ENCODE measurements around the gene KLHDC8A. TPM values are rescaled to one million over a fixed set of nuclear protein-coding genes. Genes with fewer than 3 reads are reported as not detected.
"Not testable (repeated sequence)": the region's sequence is repeated elsewhere in the genome, so short reads cannot be mapped to it uniquely, and the experiment has no call there.

KLHDC8A gene
- total RNA-seq, 1 donor from 2014 or later, result 0.24 TPM

DNA sequence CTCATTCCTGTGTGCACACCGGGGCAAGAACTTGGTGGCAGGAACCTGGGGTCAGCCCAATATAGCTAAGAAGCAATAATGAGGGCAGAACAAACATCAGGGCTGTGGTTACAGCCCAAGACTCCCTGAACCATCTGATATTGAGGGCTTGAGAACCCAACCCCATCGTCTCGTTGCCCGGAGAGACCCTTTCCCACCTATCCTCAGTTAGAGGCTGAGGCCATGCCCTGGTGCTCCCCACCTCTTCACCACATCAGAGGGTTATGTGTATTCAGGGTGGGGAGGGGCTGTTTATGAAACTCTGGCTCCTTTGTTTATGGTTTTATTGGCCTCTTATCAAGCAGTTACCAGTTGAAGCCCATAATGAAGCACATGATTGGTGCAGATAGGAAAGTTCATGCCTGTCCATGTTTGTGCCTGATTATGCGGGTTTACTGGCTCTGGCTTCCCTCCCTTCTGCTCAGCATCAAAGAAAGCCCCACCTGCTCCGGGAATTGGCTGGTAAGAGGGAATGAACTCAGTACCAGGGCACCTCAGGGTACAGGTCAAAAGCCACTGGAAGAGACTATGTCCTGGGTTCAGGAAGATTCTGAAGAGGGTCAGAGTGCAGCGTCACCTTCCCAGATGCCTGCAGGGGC, 49.7 kb downstream of the KLHDC8A start:
- intact Hi-C loops (cut with DNase I), result no loop called here

DNA sequence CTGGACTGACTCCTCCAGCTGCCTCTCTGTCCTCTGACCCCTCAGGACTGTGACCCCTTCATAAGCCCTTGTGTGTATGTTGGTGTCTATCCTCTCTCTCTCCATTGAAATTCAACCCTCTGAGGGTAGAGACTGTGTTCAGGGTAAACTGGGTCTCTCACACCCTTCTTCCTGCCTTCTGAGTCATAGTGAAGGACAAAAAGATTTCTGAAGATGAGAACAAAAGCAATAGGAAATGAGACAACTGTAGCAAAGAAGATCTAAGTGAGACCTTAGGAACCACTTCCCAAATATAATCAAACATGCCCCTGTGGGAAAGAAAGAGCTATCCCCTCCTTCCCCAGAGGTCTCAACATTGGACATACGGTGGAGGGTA, 52.0 kb downstream of the KLHDC8A start:
- no peak for DNase-seq
- no peak for ATAC-seq (ENCODE audit: poor library complexity)
- intact Hi-C loops (cut with DNase I), result no loop called here

More for the DNA sequence above, 49.7 kb downstream of the KLHDC8A start:
- DNase-seq, result no peak
- ATAC-seq (ENCODE audit: poor library complexity), result peak; percentile 40

DNA sequence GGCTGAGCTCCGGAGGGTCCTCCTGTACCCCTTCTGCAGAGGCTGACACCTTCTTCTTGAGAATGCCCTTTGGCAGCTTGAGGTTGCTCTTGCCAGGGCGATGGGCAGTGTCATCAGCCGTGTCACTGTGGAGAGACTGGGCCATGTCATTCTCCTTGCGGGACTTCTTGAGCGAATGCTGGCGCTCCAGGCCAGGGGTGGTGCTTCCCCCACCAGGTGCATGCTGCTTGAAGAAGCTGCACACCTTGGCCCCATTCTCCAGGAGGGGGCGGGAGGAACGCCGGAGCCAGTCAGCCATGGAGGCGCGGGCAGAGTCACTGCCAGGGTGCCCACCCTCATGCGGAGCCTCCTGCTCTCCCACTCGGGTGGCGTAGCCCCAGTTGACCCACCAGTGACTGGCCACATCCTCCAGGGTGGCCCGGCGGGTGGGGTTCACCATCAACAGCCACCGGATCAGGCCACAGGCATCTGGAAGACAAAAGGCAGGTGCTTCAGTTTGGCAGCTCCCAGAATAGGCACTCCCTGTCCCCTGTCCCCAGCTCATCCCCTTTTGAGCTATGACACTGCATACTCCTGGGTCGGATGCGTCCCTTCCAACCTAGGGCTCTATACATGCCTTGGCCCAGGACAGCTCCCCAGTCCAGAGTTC, 52.6 kb downstream of the KLHDC8A start:
- intact Hi-C loops (cut with DNase I), result no loop called here
- ATAC-seq (ENCODE audit: poor library complexity) (no peak), DNase-seq (no peak)

DNA sequence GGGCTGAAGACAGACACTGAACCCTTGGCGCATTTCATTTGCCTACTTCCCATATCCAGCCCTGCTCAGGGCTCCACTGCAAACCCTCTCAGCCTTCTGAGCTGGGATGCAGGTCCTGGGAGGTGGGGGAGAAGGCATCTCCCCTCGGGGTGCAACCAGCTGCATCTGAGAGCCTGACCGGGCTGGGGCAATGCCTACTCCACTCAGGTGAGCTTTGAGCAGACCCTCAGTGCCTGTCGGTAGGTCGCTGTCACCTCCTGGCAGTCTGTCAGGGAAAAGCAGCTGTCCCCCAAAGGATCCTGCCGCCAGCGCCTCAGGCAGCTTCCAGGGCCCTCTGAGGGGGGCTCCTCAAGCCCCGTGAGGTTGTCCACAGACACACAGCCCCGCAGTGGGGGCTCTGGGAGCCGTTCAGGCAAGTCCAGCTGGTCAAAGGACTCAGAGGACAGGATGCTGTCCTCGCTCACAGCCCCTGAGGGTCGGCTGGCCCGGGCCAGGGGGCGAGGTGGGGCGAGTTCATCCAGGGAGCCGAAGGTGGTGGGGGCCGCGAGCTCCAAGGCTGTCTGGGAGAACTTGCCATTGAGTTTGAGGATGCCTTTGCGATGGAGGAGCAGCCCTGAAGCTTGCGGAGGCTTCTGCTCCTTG, 53.4 kb downstream of the KLHDC8A start:
- no peak for ATAC-seq (ENCODE audit: poor library complexity)
- intact Hi-C loops (cut with DNase I), result no loop called here
- DNase-seq, result no peak

DNA sequence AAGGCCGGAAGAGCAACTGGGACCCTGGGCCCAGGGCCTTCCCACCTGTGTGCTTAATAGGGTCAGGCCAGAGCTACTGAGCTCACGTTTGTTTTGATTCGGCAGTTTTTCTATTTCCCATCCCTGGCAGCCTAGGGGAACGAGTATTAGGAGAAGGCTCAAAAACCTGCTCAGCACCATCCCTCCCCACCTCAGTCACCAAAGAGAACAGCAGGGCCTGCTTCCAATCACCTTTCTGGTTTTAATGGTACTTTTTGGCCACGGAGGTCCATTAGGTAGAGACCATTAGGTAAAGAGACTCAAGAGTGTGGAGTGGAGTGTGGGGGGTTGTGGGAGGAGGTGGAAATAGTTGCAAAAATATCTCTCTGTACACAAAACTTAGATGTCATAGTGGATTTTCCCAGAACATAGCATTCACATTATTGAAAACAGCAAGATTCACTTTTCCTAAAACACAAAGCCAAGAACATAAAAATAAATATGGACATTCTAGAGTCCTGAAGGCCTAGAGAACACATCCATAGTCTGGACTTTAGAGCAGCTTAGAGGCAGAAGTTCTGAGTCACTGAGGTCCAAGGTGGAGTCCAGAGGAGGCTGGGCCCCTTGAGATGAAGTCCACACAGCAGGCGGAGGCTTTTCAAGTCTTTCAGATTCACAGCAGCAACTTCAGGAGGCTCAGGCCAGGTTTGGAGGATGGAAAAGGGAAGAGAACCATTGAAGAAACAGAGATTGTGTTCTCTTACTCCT, 54.7 kb downstream of the KLHDC8A start:
- ATAC-seq (ENCODE audit: poor library complexity) (no peak), DNase-seq (no peak)
- intact Hi-C loops (cut with DNase I), result no loop called here

DNA sequence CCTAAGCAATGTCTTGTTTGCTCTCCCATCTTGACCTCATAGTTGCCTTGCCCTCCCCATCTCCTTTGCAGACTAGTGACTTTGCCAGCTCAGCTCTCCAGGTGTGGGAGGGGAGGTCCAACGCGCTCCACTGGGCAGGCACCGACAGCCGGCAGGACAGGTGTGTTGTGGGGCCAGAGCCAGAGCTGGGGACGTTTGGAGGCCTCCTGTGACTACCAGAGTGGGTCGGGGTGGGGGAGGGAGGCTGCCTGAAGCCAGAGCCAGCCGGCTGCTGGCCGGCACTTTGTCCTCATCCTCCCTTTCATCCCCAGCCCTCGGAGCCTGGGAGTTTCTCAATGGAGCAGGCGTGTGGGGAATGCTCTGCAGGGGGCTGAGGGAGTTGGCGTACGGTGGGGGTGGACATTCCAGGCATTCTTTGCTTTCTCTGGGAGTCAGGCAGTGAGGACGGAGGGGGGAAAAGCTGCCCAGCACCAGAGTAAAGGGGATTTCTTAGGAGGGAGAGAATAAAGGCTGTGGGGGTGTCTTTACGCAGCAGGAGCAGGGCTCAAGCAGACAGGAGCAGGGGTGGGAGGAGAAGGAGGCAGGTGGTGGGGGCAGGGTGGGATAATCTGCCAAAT, 55.4 kb downstream of the KLHDC8A start:
- peak; percentile 36 for ATAC-seq (ENCODE audit: poor library complexity)
- intact Hi-C loops (cut with DNase I), result no loop called here
- DNase-seq, result no peak

DNA sequence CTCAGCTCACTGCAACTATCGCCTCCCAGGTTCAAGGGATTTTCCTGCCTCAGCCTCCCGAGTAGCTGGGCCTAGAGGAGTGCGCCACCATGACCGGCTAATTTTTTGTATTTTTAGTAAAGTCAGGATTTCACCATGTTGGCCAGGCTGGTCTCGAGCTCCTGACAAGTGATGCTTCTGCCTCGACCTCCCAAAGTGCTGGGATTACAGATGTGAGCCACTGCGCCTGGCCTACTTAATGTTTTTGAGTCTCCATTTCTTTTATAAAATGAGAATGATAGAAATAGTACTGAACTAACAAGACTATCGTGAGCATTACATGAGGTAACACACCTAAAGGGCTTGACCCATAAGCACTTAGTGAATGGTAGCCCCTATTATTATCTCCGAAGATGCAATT, 56.6 kb downstream of the KLHDC8A start:
- DNase-seq (no peak), ATAC-seq (ENCODE audit: poor library complexity) (no peak)
- intact Hi-C loops (cut with DNase I), result no loop called here

DNA sequence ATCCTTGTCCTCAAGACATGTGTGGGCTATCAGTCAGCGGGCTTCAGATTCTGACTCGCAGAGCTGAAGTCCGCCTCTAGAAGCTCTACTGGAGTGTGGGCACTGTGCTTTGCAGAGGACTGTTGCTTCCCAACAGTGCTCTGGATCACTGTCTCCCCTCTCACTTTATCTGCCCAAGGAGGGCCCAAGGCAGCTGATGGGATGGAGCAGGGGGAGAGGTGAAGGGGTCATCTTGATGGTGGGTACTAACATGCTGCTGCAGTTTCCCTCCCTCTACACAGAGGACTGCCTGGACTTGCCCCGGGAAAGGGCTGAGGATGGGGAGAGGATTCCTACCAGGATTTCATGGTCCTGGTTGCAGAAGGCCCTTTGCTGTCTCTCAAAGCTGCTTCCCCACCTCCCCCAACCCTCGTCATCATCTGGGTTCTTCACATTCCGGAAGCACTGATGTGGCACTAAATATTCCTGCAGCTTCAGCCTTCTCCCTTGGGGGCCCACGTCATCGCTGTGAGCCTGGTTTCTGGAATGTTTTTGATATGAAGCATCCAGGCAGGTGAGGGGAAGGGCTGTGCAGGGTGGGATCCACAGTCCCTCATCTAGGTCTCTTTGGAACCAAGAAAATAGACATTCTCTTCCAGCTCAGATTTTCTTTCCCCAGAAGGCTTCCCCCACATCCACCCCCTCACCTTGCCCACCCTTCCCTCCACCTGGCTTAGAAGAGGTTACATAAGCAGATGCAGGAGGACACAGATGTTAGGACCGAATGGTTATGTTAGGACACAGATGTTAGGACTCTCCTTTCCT, 58.3 kb downstream of the KLHDC8A start:
- intact Hi-C loops (cut with DNase I), result no loop called here
- ATAC-seq (ENCODE audit: poor library complexity) (no peak), DNase-seq (no peak)

DNA sequence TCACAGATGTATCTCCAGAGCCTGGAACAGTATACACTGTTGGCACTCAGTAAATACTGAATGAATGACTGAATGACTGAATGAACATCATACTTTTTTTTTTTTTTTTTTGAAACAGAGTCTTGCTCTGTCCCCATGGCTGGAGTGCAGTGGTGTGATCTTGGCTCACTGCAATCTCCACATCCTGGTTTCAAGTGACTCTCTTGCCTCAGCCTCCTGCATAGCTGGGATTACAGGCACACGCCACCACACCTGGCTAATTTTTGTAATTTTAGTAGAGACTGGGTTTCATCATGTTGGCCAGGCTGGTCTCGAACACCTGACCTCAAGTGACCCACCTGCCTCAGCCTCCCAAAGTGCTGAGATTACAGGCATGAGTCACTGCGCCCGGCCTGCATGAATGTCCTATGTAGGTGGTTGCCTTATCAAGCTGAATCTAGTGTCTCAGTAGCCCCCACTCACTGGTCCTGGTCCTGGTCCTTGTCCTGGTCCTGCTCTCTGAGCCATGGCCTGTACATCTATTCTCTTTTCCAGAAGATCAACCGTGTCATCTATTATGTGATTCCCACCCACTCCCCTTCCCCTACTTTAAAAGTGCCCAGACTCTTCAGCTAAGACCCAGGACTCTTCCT, 59.1 kb downstream of the KLHDC8A start:
- DNase-seq; ATAC-seq (ENCODE audit: poor library complexity); intact Hi-C loops (cut with DNase I): not testable (repeated sequence)

DNA sequence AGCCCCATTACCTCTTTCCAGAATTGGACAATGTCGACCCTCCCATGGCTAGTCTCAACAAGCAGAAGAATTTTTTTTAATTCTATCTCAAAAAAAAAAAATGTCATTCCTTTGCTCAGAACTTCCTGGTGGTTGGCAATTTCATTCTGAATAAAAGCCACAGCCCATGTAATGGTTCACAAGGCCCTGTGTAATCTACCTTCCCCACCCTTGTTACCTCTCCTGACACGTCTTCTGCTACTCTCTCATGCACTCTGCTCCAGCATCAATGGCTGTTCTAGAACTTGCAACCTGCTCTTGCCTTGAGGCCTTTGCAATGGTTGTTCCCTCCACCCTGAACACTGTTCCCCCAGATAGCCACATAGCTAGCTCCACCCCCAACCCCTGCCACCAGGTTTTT, 60.6 kb downstream of the KLHDC8A start:
- intact Hi-C loops (cut with DNase I), result no loop called here
- ATAC-seq (ENCODE audit: poor library complexity) (no peak), DNase-seq (no peak)

DNA sequence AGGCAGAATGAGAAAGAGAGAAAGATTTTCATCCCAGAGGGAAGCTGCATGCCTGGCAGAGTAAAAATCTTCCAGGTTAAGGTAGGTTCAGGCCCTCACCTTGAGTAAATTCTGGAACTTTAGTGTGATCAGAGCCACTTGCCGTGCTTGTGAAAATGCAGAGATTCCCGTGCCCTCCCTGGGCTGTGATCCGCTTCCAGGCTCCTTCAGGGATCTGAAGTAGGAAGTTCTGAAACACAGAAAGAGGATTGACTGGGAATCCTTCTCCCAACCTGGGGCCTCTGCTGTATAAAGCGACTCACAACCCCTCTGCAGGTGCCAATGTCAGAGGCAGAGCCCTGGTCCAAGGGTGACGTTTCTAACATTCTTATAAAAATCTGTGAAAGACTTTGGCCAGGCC, 61.8 kb downstream of the KLHDC8A start:
- ATAC-seq (ENCODE audit: poor library complexity), result no peak
- intact Hi-C loops (cut with DNase I), result no loop called here

DNA sequence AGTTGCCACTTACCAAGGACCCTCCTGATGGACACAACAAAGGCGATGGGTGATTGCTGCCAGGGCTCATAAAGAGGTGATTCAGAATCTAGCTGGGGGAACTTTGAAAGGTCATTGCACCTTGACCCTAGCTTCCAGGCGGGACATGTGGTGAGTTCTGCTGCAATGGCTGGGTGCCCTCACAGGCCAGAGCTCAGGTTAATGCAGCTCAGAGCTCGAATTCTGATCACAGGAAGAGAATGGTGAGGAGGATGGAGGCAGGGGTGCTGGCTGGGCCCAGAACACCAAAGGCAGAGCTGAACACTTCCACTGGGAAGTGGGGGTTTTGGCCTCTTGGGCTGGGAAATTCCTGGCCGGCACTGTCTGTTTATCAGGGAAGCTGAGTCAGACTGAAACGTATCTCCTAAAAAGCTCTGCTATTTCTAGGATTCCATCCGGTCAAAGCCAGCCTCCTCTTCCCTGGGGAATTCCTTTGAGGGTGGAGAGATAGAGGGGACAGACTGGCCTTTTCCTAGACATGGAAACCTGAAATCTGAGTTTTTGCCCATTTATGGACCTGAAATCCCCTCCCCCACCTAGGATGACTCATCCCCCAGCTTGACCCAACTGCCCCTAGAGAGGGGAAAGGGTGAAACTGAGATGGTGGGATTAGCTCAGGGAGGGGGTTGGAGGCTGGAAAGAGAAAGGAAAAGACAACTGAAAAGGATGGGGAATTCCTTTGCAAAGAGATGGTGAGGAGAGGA, 62.4 kb downstream of the KLHDC8A start:
- intact Hi-C loops (cut with DNase I), result no loop called here
- DNase-seq (no peak), ATAC-seq (ENCODE audit: poor library complexity) (peak; percentile 49)

More for the DNA sequence above, 61.8 kb downstream of the KLHDC8A start:
- no peak for DNase-seq

DNA sequence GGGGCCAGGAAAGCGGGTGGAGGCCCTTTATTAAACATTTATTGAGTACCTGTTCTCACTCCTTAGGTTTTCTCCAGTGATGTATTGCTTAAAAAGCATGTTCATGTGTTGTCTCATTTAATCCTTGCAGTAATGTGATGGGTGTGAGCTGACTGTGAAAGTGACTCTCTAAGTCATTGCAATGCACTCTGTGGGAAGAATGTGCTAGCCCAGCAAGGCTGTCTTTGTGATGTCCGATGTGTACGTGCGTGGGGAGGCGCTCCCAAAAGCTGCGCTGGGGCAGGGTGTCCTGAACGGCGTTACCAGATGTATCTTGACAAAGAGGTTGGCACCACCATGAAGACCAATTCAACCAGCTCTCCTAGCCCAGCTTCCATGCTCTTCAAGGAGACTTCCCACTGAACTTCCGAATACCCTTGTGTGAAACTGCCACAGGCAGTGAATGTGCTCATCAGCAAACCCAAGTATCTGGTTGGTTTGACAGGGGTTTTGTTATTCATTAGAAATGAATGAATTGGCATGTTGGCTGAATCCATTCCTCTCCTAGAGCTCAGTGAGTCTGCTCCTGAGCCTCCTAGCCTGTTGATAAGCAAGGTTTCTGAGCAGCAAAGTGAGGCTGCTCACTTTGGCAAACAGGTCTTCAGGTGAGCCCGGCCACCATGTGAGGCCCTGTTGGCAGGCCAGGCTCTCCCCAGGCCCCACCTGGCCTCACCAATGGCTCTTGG, 63.2 kb downstream of the KLHDC8A start:
- ATAC-seq (ENCODE audit: poor library complexity) (no peak), DNase-seq (no peak)
- intact Hi-C loops (cut with DNase I), result no loop called here

DNA sequence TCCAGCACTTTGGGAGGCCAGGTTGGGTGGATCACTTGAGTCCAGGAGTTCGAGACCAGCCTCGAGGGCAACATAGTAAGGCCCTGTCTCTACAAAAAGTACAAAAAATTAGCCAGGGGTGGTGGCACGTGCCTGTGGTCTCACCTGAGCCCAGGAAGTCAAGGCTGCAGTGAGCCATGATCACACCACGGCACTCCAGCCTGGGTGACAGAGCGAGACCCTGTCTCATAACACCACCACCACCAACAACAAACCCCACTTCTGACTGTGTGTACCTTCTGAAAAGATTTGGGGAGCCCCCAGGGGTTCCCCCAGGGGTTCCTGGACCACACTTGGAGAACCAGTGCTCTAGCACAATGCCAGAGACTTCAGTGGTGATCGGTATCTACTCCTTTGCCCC, 65.1 kb downstream of the KLHDC8A start:
- intact Hi-C loops (cut with DNase I), result no loop called here
- DNase-seq, result no peak
- ATAC-seq (ENCODE audit: poor library complexity), result no peak

DNA sequence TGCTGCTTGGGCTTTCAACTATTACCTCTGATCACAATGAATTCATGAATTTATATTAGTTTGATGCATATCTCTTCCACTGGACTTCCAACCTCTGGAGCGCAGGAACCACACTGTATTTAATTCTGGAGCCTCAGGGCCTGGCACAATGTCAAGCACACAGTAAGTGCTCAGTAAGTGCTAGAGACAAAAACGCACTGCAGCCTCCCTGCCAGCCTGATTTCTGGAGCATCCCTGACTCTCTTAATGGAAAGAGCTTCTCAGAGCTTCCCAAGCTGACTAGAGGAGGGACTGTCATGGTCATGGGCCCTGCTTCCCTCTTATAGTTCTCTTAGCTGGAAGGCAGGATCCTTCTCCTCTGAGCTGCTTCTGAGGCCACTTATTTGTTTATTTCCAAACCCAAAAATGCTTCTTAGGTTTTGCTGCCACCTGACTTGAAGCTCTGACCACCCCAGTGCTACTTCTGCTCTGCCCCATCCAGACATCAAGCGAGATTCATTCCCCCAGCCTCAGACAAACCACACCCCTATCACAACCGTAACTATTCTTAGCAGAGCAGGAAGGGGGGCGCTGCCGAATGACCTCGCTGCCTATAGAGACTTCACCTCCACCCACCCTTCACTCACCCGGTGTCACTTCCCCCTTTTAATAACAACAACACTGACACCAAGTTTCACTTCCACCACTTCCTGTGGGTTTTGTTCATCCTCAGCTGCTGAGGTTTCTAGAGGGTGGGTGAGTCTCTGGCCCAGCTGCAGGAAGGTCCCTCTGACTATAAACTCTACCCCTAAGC, 68.8 kb downstream of the KLHDC8A start:
- peak; percentile 60 for ATAC-seq (ENCODE audit: poor library complexity)
- DNase-seq, result peak; percentile 65
- intact Hi-C loops (cut with DNase I), result no loop called here

DNA sequence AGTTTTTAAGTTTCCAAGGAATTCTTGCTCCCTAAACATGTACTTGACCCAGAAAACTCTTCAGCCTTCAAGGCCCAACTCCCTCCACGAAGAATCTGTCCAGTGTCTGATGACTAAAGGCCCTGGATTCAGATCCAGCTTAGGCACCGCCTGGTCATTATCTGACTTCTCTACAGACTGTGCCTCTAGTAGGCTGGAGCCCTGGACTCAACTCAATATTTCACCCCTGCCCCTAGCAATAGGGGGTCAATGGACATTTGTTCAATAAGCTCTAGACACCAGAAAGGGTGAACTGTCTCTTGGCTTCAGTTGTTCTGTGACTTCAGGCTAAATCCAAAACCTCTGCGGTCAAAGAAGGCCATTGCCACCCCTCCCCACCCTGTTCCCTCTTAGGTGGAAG, 69.6 kb downstream of the KLHDC8A start:
- no peak for ATAC-seq (ENCODE audit: poor library complexity)
- no peak for DNase-seq
- intact Hi-C loops (cut with DNase I), result no loop called here

Measured in Right ventricle myocardium superior (tissue), 1 donor.